CD4-positive, alpha-beta T cell treated with Interleukin-12 subunit alpha and Interleukin-12 subunit beta, for 1 hour (primary cell): ENCODE results near the gene ATRN.
"Not testable (repeated sequence)": the region's sequence is repeated elsewhere in the genome, so short reads cannot be mapped to it uniquely, and the experiment has no call there.

Experiments used
- DNase-seq: peaks from one replicate; pipeline ENCODE4 v3.0.0-alpha.2; 2020

ATRN gene

DNA sequence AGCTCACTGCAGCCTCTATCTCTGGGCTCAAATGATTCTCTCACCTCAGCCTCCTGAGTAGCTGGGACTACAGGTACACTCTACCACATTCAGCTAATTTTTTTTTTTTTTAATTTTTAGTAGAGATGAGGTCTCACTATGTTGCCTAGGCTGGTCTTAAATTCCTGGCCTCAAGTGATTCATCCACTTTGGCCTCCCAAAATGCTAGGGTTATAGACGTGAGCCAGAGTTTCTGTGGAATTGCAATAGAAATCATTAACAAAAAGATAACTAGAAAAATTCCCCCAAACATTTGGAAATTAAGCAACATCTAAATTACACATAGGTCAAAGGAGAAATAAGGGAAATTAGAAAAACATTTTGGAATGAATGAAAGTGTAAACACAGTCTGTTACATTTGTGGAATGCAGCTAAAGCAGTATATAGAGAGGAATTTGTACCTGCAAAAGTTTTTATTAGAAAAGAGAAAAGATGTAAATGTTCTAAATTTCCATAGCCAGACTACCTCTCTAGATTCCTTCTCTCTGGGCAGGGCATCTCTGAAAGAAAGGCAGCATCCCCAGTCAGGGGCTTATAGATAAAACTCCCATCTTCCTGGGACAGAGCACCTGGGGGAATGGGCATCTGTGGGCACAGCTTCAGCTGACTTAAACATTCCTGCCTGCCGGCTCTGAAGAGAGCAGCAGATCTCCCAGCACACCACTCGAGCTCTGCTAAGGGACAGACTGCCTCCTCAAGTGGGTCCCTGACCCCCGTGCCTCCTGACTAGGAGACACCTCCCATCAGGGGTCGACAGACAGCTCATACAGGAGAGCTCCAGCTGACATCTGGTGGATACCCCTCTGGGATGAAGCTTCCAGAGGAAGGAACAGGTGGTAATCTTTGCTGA, 51.3 kb downstream of the ATRN start:
- DNase-seq, result no peak

GRCh38 chr20:3524696-3525095, 53.9 kb downstream of the ATRN start:
- DNase-seq, result not testable (repeated sequence)

DNA sequence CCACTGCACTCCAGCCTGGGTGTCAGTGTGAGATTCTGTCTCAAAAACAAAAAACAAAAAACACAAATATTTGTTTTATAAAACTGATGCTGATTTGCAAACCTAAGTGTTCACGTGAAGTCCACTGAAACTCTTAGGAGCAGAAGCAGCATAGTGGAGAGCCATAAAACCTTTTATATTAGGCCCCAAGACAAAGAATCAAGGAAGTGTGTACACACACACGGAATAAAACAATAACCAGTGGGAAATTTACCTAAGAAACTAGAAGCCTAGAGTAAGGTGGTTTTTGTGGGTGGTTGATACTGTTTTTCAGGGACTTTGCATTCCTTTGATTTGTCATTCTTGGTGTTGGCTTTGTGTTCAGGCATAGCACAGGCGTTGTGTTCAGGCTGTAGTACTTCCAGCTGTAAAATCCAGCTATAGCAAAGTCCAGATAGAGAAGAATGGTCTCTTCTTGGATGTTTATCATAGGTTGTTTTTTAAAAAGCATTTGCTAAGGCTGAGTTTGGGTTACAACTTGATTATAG, 61.3 kb downstream of the ATRN start:
- DNase-seq, result no peak

- not testable (repeated sequence) for DNase-seq
Observed at GRCh38 chr20:3537733-3538132, 66.9 kb downstream of the ATRN start.

DNA sequence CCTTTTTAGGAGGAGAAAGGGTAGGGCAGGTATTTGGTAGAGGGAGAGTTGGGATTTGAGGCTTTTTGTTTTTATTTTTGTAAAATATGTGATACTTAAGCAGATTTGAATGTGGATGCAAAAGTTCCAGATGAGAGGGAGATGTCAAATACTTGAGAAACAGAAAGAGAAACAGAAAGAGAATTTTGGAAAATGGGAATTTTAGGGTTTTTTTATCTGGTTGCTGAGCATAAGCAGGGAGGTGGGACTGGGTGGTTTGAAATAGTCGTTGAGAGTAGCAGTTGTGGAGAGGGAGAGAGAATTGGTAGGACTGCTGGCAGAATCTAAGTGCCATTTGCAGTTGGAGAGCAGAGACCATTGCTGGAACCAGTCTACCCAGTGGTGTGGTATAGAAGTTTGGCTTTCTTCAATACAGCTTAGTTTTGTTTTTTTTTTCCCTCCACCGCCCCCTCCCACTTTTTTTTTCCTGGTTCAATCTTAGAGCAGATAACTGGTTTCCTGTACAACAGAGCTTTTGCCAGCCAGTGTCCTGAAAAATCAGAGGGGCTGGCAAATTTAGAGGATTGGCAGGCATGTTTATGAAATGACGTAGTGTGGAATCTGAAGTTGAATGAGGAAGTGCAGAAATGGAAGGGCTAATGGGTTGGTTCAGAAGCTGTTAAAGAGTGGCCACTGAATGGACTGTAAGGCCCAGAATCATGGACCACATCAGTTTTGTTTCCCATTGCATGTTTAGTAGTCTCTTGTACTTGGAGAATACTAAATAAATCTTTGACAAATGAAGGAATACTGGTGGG, 68.7 kb downstream of the ATRN start:
- no peak for DNase-seq

DNA sequence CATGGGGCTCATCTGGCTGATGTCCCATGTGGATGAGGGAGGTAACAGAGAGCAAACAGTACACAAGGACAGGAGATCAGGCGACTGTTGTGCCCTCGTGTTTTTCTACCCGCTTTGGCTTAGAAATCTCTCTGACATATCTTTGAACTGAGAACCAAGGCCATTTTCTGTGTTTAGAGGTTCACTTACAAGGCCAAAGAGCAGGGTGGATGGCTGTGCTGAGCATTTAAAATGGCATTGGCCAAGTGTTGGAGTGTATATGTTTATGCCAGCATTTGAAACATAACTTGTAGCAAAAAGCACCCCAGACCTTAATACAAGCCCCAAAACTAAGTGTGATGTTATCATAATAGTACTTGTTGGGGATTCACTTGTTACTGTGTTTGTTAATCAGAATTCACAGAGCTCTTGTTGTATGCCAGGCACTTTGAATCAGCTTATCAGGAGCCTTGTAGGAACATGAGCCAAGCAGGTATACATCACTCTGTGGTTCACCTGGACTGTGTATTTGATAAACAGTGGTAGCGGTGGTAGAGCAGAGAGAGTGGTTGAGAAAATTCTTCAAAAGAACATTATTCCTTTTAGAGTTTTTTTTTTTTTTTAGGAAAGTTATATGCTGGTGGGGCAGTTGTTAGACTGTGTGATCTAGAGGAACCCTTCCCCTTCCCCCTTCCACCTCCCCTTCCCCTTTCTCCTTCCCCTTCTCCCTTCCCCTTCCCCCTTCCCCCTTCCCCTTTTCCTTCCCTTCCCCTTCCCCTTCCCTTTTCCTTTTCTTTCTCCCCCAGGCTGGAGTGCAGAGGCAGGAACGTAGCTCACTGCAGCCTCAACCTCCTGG, 71.3 kb downstream of the ATRN start:
- no peak for DNase-seq

GRCh38 chr20:3543901-3544507, 73.2 kb downstream of the ATRN start:
- no peak for DNase-seq

- DNase-seq, result no peak
Observed at GRCh38 chr20:3545401-3545925, 74.6 kb downstream of the ATRN start.

DNA sequence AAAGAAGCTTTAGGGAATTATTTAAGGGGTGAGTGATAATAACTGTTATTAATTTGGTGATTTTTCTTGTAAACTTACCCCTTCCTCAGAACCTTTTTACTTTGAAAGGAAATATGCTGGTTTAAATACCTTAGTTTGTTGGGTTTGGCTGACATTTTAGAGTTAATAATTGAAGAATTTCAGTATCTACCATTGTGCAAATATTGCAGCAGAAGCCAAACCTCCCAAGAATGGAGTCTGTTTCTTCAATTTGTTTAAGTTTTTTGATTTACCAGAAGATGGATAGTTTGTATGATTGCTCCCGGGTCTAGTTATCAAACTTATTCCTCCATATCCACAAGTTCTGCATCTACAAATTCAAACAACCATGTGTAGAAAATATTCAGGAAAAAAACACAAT, 77.1 kb downstream of the ATRN start:
- no peak for DNase-seq

GRCh38 chr20:3550837-3551236, 80.0 kb downstream of the ATRN start:
- no peak for DNase-seq

DNA sequence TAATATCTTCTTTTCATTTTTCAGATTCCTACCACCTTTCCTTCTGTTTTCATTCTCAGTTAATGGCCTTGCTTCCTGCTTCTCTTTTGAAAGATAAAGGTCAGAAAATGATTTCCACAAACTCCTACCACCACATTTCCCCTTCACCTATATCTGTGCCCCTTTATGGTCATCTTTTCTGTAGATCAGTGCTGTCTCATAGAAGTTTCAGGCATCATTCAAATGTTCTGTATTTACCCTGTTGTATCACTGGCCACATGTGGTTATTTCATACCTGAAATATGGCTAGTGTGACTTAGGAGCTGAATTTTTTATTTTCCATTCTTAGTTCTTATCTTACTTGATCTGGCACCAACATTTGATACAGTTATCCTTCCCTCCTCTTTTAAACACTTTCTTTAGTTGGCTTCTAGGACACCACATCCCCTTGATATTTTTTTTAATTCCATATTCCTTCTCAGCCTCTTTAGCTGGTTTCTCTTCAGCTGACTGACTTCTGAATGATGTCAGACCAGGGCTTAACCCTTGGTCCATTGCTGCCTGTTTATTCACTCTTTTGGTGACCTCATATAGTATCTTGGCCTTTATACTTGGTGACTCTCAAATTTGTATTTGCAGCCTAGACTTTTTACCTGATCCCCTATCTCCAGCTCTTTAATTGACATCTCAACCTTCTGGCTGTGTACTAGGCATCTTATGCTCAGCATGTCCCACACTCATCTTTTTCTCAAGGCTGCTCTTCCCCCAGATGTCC, 81.0 kb downstream of the ATRN start:
- no peak for DNase-seq

DNA sequence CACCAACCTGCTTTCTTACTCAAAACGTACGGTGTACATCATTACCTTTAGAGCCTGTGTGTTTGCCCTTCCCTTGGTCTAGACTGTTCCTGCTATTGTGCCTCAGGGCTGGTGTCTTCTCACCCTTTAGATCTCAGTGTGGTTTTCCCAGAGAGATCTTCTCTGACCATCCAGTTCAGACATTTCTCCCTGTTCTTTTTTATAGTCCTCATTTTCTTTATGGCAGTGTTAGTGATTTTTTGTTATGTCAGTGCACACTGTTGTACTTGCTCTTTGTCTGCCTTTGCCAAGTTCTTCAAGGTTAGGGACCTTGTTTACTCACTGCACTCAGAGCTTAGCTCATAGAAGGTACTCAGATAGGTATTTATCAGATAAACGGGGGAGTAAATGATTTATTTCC, 82.8 kb downstream of the ATRN start:
- DNase-seq, result no peak

GRCh38 chr20:3557237-3557785, 86.5 kb downstream of the ATRN start:
- DNase-seq, result no peak

DNA sequence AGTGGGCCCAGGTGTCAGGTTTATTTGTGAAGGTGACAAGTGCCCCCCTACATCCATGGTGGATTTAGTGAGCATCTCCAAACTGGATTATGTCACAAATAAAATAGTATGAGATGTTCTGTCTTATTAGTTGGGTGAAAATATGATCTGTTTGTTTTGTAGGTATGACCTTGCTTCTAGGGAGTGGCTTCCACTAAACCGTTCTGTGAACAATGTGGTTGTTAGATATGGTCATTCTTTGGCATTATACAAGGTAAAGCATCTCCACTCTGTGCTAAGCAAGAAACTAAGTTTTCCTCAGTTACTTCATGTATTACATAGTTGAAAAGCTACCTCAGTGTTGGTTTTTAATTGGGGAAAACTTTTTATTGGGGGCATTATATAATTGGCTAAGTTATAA, 88.4 kb downstream of the ATRN start:
- no peak for DNase-seq

DNA sequence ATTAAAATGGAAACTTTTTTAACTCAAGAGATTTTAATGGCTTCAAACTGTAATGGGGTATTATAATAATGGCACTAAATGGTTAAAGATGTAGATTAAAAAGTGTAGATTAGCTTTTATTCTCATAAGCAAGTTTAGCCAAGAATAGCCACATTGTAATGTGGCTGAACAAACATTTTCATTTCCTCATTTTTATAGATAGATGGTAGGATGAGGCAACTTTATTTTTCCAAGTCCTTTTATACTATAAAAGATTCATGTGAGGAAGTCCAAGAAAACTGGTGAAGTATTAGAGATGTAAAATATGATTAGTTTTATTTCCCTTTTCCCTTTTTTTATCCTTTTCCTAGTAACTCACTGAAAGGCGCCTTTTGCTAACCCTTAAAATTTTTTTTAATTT, 88.8 kb downstream of the ATRN start:
- no peak for DNase-seq

DNA sequence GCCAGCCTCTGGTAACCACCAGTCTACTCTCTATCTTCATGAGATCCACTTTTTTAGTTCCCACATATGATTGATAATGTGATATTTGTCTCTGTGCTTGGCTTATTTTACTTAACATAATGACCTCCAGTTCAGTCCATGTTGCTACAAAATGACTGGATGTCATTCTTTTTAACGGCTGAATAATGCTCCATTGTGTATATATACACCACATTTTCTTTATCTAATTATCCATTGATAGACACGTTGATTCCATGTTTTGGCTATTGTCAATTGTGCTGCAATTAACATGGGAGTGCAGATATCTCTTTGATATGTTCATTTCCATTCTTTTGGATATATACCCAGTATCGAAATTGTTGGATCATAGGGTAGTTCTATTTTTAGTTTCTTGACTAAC, 89.3 kb downstream of the ATRN start:
- DNase-seq, result no peak

DNA sequence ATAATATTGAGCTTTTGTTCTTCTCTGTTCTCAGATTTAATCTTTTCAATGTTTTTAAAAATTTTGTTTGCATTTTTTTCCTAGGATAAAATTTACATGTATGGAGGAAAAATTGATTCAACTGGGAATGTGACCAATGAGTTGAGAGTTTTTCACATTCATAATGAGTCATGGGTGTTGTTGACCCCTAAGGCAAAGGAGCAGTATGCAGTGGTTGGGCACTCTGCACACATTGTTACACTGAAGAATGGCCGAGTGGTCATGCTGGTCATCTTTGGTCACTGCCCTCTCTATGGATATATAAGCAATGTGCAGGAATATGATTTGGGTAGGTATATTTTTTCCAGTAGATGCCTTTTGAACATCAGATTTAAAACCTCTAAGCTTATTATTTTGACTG, 89.8 kb downstream of the ATRN start:
- no peak for DNase-seq

GRCh38 chr20:3563133-3563532, 92.3 kb downstream of the ATRN start:
- no peak for DNase-seq

DNA sequence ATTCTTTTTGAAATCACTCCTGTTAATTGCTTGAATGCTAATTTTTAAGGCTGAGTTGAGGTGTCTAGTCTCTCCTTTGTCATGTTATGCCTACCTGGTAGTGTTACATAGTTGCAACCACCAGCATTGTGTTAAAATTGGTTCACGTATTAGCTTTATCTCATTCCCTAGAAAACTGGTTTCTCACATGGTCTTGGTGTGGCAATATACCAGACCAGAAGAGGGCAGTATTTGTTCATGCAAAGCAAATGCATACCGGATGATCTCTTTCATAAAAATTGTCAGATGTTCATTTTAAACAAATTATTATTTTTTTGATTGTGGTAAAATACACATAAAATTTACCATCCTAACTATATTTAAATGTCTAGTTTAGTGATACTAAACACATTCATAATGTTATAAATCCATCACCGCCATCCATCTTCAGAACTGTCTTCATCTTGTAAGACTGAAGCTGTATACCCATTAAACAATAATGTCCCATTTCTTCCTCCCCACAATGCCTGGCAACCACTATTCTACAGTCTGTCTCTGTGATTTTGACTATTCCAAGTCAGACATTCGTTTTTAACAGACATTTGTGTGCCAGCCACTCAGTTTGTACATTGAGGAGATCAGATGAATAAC, 92.8 kb downstream of the ATRN start:
- DNase-seq, result peak; percentile 45

DNA sequence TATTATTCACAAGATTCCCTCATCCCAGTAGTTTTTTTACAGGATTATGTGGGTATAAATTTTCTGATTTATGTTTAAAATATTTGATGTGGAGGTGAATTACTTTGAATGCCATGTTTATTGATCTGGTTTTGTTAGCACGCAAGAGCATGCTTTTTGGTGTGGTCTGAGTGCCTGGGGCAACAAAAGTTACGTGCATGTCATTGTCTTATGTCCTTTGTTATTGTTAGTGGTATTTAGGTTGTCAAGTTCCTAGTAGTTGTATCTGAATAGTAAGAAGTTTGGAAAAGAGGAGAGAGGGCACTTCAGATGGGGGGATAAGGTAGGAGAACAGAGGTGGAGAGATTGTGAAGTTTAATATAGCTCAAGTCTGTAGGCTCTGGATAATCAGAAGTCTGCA, 95.0 kb downstream of the ATRN start:
- no peak for DNase-seq

- no peak for DNase-seq
Observed at GRCh38 chr20:3572151-3572550, 101.3 kb downstream of the ATRN start.
